AG08396 (cell line): ENCODE results near the gene VWC2.

Experiments
- DNase-seq: peaks from one replicate; pipeline ENCODE4 v3.0.0; 2012; ENCODE audit warnings: low spot score, mixed read lengths

The VWC2 gene

DNA sequence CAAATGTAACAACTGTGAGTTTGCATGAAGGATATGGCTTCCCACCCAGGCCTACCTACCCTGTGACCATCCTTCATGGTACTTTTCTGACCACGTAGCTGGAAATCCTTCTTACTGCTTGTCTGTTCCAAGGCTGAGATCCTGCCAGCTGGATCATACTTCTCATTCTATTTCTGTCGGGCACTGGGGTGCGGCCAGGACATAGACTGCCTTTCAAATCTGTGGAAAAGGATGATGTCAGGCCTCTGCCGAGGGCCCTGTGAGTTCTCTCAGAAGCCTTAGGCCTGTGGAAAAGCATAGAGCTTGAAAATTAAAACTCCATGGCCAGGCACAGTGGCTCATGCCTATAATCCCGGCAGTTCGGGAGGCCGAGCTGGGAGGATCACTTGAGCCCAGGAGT, 10.0 kb downstream of the VWC2 start:
- DNase-seq = no peak

DNA sequence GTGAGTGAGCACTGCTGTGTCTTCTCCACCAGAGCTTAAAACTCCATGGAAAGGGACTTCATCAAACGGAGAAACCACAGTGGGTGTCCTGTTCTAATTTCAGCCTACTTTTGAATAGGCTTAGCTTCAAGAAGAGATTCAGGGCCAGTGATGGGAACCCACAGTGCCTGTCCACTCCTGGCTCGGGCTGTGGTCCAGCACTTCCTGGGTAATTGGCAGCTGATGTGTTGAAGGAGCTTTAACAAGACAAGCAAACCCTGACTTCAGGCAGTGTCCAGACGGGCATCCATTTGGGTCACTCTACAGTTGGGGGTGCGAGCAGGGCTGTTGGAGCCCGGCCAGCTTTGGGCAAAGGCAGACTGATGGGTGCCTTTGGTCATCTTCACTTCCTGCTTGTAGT, 14.5 kb downstream of the VWC2 start:
- DNase-seq = no peak

GRCh38 chr7:49788455-49789059, 15.1 kb downstream of the VWC2 start:
- no peak for DNase-seq

DNA sequence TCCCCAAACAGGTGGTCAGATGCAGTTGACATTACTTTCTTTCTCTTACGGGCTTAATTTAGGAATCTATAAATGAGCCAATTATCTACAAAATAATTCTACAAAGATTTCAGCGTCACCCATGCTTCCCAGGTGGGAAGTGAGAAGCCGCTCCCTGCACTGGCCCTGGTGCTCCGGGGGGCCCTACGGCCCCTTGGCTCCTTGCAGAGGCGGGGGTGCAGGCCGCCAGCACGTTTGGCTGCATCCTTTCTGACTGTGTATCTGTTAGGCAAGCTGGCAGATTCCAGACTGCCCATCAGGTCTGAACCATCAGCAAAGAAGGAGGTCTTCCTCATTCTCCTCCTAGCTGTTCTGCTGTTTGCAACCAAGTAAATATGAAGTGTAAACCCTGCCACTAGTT, 16.3 kb downstream of the VWC2 start:
- no peak for DNase-seq

- no peak for DNase-seq
Observed at GRCh38 chr7:49790209-49790608, 16.8 kb downstream of the VWC2 start.

GRCh38 chr7:49791088-49791741, 17.8 kb downstream of the VWC2 start:
- DNase-seq = no peak

DNA sequence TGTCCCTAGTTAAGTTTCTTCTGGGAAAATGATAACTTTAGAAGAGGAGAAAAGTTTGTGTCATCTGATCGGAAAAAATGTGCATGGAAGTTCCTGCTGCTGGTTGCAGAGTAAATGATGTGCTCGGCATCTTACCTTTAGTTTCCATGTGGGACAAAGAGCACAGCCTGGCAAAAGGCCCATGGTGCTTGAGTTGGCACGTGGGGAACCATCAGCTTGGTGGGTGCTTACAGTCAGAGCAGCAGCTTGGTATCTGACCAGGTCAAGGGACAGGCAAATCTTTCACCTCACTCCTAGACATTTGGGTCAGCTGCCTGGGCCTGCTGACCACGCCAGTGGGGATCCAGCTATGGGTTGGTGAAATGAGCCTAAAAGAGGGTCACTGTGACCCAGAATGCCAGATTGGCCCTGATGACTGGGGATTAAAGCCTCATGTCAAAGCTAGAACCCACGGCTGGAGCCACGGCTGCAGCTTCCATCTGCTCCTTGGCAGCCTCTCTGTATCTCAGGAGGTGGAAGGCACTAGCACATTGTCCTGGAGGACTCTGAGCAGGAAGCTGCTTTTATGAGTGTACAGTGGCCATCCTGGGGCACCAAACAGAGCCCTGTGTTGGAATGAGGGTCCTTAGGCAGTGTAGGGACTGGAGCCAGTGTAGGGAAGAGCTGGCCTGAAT, 24.7 kb downstream of the VWC2 start:
- no peak for DNase-seq

DNA sequence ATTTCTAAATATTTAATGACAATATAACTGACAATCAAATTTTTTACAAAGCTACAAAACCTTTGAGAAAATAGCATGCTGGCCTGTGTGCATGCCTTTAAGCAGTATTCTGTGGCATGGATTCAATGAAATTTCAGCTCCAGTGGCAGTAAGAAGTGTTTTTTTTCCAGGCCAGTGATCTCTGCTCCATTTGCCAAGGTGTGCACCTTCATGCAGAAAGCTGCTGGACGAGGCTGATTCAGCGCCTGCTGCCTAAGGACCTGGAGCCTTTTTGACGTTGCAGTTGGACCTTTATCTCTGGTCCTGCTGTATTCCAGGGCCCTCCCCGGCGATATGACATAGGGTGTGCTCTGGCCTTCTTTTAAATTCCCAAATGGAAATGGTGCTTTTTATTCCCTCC, 26.6 kb downstream of the VWC2 start:
- DNase-seq = no peak

DNA sequence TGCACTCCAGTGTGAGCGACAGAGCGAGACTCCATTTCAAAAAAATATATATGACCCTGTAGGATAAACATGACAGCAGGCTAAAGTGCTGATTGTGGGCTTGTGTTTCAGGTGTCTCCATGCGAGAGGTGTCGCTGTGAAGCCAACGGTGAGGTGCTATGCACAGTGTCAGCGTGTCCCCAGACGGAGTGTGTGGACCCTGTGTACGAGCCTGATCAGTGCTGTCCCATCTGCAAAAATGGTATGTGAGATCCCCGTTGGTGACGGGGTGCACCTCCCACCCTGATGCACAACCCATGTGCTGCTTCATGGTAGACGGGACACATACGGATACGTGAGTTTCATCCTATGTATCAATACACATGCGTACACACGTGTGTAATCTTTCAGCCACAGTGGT, 29.2 kb downstream of the VWC2 start:
- no peak for DNase-seq

GRCh38 chr7:49803812-49804211, 30.4 kb downstream of the VWC2 start:
- DNase-seq = no peak

DNA sequence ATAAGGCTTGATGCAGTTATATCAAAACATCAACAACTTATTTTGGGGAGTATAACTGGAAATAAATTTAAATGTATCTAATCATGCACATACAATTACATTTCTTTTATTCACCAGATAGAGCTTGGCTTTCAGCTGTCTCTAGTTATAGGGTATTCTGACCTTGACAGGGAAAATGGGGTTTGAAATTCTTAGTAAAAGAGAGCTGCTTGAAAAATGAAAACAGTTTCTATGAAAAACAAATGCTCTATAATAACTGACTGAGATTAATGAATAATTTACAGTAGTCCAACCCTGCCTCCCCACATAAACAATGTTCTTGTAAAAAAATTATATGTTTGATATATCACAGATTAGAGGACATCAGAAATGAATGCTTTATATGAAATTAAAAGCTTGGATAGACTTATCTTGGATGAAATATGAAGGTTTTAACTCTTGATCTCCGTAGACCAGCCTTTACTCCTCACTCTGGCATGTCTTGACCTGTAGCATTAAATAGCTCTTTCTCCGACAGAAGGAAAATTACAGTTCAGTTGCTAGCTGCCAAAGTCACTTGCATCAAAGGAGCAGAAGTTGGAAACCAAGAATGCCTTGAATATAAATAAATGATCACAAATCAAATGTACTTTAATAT, 32.1 kb downstream of the VWC2 start:
- DNase-seq = no peak

DNA sequence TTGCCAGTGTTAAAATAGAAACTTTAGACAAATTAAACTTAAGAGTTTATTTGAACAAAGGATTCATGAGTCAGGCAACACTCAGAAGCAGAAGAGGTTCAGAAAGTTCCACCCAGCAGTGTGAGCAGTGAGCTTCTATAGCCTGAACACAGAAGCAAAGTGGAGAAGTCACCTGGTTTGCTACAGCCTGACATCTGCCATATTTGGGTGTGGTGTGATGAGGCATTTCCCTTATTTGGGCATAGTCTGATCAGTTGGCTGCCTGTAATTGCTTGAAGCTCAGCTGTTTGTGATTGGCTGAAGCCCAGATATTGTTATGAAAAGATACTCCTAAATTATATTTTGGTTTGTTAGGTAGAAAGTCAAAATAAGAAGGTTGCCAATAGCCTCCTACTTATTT, 39.1 kb downstream of the VWC2 start:
- no peak for DNase-seq

GRCh38 chr7:49817279-49817678, 43.8 kb downstream of the VWC2 start:
- no peak for DNase-seq

DNA sequence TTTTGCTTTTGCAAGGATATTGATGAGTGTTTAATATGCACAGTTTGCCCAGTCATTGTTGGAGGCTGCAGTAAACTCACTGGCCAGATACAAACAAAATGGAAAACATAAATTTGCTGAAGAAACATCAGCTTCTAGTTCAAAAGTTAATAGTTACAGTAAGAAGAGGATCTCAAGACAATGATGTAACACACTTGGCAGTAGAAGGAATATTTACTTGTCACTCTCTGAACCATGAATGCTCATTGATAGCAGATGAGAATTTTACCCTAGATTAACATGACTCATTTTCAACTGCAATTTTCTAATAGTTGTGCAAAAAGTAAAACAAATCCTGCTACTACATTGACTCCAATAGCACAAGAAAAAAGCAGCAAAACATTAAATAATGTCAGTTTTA, 47.7 kb downstream of the VWC2 start:
- no peak for DNase-seq

GRCh38 chr7:49822856-49823255, 49.4 kb downstream of the VWC2 start:
- DNase-seq = no peak

GRCh38 chr7:49823566-49823965, 50.1 kb downstream of the VWC2 start:
- DNase-seq = no peak

DNA sequence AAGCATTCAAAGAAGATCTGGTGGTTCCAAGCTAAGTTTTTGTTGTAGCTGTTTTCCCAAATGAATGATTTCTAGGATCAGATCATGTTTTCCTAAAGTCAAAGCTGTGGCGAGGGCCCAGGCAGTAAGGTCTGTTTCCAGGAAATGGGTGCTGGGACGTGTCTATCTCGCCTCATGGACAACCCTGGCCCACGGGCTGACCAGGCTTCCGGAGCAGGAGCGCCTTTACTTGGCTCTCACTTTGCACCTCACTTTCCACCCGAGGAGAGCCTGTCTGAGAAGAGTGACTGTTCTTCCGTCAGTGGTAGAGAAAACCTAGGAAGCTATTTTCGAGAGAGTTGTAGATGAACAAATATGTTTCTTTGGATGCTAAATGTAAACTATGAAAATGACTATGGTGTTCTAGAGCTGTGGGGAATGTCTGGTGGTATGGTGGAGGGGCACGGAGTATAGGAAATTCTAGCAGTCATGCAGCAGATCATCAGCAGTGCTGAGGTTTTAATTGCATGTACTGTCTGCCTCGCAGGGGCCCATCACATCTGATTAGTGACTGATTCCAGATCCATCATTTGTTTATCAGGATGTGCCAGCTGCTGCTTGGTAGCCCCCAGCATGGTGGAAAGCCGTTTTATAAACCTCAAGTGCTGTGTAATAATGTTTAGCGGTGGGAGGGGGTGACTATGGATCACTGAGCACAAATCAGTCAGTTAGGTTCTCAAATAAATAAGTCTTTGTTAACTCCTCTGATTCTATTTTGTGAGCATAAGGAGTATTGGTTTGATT, 66.6 kb downstream of the VWC2 start:
- no peak for DNase-seq

GRCh38 chr7:49840751-49841405, 67.4 kb downstream of the VWC2 start:
- no peak for DNase-seq

DNA sequence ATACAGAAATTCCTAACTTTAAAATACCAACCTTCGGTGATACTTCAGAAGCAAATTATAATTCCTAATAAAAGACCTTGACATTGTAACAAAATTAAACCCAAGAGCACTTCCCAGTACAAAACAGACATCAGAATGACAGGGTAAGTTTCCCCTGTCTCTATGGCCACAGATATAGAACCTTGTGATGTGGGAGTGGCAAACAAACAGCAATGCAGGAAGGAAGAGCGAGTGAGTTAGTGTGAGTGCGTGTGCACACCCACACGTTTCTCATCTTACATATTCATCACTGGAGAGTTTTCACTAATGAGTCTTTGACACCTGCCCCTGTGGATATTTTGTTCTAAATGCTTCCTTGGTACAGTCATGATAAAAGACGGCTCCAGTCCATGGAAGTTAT, 72.2 kb downstream of the VWC2 start:
- no peak for DNase-seq

- DNase-seq = no peak
Observed at GRCh38 chr7:49848211-49848841, 74.9 kb downstream of the VWC2 start.

GRCh38 chr7:49850921-49851613, 77.6 kb downstream of the VWC2 start:
- no peak for DNase-seq
